ENCODE results near the gene ZBTB40. TPM values are rescaled to one million over a fixed set of nuclear protein-coding genes. Genes with fewer than 3 reads are reported as not detected.

ZBTB40 gene
- total RNA-seq, 1 experiment from 2014 or later: 21.4 TPM

DNA sequence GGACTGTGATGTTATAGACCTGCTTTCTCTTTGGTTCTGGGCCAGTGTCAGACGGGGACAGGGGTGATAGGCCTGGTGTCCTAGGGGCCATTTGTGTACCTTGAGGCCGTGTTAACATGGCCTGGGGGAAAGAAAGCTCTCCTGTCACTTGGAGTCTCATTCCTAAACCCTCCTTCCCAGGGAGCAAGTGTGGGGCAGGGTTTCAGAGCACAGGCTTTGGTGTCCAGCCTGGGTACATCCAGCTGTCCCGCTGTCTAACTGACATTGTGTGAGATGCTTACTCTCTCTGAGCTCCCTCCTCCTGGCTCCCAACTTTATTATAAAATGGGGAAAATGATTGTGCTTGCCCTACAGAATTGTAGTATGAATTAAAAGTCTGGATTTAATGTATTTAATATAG lies 79.1 kb downstream of the ZBTB40 start:
- BruUV-seq (replicated peaks): no TSS peak
- no peaks in the 10 kb centered on the region for H3K9me3 ChIP-seq (ENCODE audit: insufficient read depth, low read depth)
- CTCF ChIA-PET: no interaction called here

DNA sequence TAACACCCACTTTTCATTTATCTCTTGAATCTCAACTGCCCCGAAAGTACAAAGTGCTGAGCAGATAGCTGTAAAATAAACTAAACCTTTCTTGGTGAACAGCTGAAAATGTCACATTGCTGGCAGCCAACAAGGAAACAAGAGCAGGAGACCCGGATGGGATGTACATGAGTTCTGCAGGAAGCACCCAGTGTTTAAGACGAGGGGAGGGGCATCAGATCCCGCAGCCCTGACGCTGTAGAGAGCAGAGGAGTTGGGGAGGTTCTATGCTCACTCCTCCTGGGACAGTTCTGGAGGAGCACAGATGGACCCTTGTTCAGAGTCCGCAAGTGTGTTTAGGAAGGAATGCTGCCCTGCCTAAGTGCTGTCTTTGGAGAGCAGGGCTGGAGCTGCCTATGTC lies 79.6 kb downstream of the ZBTB40 start:
- intact Hi-C loops (cut with micrococcal nuclease; ENCODE audit: unreplicated experiment): no loop called here
- H3F3A ChIP-seq (ENCODE audit: insufficient read depth, low read depth): no peaks in the 10 kb centered on the region
- ChIA-PET CTCF (no interaction called here), POLR2A (ENCODE audit: unreplicated experiment) (no interaction called here)
- no peak overlapping the region for H3K4me3 ChIP-seq
- no peak for DNase-seq
- no peaks in the 10 kb centered on the region for H3K9me2 ChIP-seq (ENCODE audit: insufficient read depth)
- H3K27me3 ChIP-seq (ENCODE audit: insufficient read depth, low read depth): no peaks in the 10 kb centered on the region
- no TSS peak for BruUV-seq (replicated peaks)
- TF ChIP-seq, protein P1, sequence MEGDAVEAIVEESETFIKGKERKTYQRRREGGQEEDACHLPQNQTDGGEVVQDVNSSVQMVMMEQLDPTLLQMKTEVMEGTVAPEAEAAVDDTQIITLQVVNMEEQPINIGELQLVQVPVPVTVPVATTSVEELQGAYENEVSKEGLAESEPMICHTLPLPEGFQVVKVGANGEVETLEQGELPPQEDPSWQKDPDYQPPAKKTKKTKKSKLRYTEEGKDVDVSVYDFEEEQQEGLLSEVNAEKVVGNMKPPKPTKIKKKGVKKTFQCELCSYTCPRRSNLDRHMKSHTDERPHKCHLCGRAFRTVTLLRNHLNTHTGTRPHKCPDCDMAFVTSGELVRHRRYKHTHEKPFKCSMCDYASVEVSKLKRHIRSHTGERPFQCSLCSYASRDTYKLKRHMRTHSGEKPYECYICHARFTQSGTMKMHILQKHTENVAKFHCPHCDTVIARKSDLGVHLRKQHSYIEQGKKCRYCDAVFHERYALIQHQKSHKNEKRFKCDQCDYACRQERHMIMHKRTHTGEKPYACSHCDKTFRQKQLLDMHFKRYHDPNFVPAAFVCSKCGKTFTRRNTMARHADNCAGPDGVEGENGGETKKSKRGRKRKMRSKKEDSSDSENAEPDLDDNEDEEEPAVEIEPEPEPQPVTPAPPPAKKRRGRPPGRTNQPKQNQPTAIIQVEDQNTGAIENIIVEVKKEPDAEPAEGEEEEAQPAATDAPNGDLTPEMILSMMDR (conservative IDR thresholded peaks at IDR 0.05): no peak
- no peak for TF ChIP-seq EZH2 (IDR thresholded peaks at IDR 0.05; ENCODE audit: low read depth)
- no peaks in the 10 kb centered on the region for H4K20me1 ChIP-seq (ENCODE audit: insufficient read depth)
- H3K36me3 ChIP-seq (ENCODE audit: low read depth): no peaks in the 10 kb centered on the region
- no peaks in the 10 kb centered on the region for H3K79me2 ChIP-seq (ENCODE audit: low read depth)
- H3K27ac ChIP-seq: no peak overlapping the region
- no peak overlapping the region for H2AFZ ChIP-seq
- no peaks in the 10 kb centered on the region for H3K9me3 ChIP-seq (ENCODE audit: insufficient read depth, low read depth)
- no peak overlapping the region for H3K4me2 ChIP-seq
- H3K4me1 ChIP-seq (replicated peaks; ENCODE audit: insufficient read depth): no peaks in the 10 kb centered on the region

More for the DNA sequence above, 79.1 kb downstream of the ZBTB40 start:
- Histone ChIP-seq H4K20me1 (ENCODE audit: insufficient read depth) (no peaks in the 10 kb centered on the region), H3K27ac (no peak overlapping the region), H3K4me1 (replicated peaks; ENCODE audit: insufficient read depth) (no peaks in the 10 kb centered on the region), H3K4me2 (no peak overlapping the region), H3F3A (ENCODE audit: insufficient read depth, low read depth) (no peaks in the 10 kb centered on the region), H2AFZ (no peak overlapping the region), H3K36me3 (ENCODE audit: low read depth) (no peaks in the 10 kb centered on the region), H3K9me2 (ENCODE audit: insufficient read depth) (no peaks in the 10 kb centered on the region), H3K79me2 (ENCODE audit: low read depth) (no peaks in the 10 kb centered on the region), H3K4me3 (no peak overlapping the region), H3K27me3 (ENCODE audit: insufficient read depth, low read depth) (no peaks in the 10 kb centered on the region)
- intact Hi-C loops (cut with micrococcal nuclease; ENCODE audit: unreplicated experiment): no loop called here
- DNase-seq: no peak
- TF ChIP-seq EZH2 (IDR thresholded peaks at IDR 0.05; ENCODE audit: low read depth): no peak
- TF ChIP-seq, protein P1 (conservative IDR thresholded peaks at IDR 0.05): no peak
- POLR2A ChIA-PET (ENCODE audit: unreplicated experiment): no interaction called here

DNA sequence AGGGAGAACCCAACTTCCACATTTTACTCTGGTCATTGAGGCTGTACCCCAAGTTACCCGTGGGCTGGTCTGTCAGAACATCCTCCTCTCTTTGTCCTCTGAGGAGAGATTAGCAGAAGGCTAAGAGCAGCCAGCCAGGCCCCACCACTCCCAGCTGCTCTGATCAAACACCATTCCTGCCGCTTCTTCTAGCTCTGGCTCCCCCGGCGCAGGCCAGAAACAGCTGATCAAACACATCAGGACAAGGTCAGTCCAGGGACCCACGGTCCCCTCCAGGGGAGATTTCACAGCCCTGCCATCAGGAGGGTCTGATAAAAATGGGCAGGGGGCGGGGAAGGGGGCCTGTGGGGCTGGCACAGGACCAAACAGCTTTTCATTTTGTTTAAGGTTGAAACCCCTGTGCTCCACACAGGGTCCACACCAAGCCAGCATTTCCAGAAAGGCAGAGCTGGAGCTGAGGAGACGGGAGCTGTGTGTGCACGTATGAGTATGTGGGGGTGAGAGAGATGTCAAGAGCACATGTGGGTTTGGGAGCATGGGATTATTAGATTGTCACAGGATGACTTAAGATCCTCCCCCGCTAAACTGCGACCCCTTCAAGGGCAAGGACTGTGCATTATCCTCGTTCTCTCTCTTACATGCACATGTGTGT lies 81.7 kb downstream of the ZBTB40 start:
- no peak overlapping the region for H3K4me3 ChIP-seq
- no peak overlapping the region for H3K27ac ChIP-seq
- no TSS peak for BruUV-seq (replicated peaks)
- H3K79me2 ChIP-seq (ENCODE audit: low read depth): no peaks in the 10 kb centered on the region
- TF ChIP-seq, protein P1 (conservative IDR thresholded peaks at IDR 0.05): no peak
- TF ChIP-seq EZH2 (IDR thresholded peaks at IDR 0.05; ENCODE audit: low read depth): no peak
- H3K27me3 ChIP-seq (ENCODE audit: insufficient read depth, low read depth): no peaks in the 10 kb centered on the region
- intact Hi-C loops (cut with micrococcal nuclease; ENCODE audit: unreplicated experiment): no loop called here
- no peak for DNase-seq
- H3K36me3 ChIP-seq (ENCODE audit: low read depth): no peaks in the 10 kb centered on the region
- H3K4me1 ChIP-seq (replicated peaks; ENCODE audit: insufficient read depth): no peaks in the 10 kb centered on the region
- POLR2A ChIA-PET (ENCODE audit: unreplicated experiment): no interaction called here
- no peaks in the 10 kb centered on the region for H3F3A ChIP-seq (ENCODE audit: insufficient read depth, low read depth)
- H3K4me2 ChIP-seq: no peak overlapping the region
- H4K20me1 ChIP-seq (ENCODE audit: insufficient read depth): no peaks in the 10 kb centered on the region
- no peaks in the 10 kb centered on the region for H3K9me3 ChIP-seq (ENCODE audit: insufficient read depth, low read depth)
- no peaks in the 10 kb centered on the region for H3K9me2 ChIP-seq (ENCODE audit: insufficient read depth)
- H2AFZ ChIP-seq: no peak overlapping the region
- CTCF ChIA-PET: no interaction called here
